ENCODE data around the gene TSPAN18. TPM values are rescaled to one million over a fixed set of nuclear protein-coding genes. Genes with fewer than 3 reads are reported as not detected.

TSPAN18 gene
- total and polyA plus RNA-seq, 8 donors = 2.1 to 60.3 (median 11.0) TPM

GRCh38 chr11:44734843-44735381, 8.2 kb downstream of the TSPAN18 start:
- TF ChIP-seq POLR2A (IDR thresholded peaks at IDR 0.05) (no peak), POLR2AphosphoS5 (IDR thresholded peaks at IDR 0.05) (no peak)
- intact Hi-C loops (cut with DNase I; ENCODE audit: low total_unique reads) = no loop called here
- H3K4me3 ChIP-seq = no peak overlapping the region
- no peak for DNase-seq
- peaks cover 0 to 38% (median 5%) of the 10 kb centered on the region in 4 donors for H3K4me1 ChIP-seq
- H3K36me3 ChIP-seq = no peaks in the 10 kb centered on the region
- peaks cover 0 to 6% (median 3%) of the 10 kb centered on the region in 3 donors for H3K27me3 ChIP-seq
- H3K9me3 ChIP-seq = no peaks in the 10 kb centered on the region
- 76 to 84% (median 82%) methylated on average over 6 to 7 of the region's 7 CpGs for WGBS, 5 donors
- peak overlapping the region in 1 of 5 donors; percentile 42 for H3K27ac ChIP-seq

DNA sequence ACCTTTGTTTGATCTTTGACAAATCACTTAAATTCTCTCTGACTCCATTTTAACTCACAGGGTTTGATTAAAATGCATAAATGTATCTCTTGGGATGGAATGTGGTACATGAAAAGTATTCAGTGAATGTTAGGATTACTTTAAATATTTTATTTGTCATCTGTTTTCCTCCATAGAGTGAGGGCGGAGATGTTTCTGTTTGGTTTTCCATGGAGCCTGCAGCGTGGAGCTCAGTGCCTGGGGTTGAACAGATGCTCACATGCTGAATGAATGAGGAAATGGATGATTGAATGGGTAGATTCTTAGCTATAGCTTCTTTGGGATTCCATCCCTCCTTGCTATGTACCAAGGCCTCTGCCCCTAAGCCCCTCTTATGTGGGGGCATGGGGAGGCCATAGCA, 10.0 kb downstream of the TSPAN18 start:
- TF ChIP-seq EP300 (IDR thresholded peaks at IDR 0.05) = no peak
- no peak for TF ChIP-seq CTCF (IDR thresholded peaks at IDR 0.05)
- TF ChIP-seq POLR2AphosphoS5 (IDR thresholded peaks at IDR 0.05) = no peak
- TF ChIP-seq POLR2A (IDR thresholded peaks at IDR 0.05) = no peak
- Histone ChIP-seq H3K36me3 (no peaks in the 10 kb centered on the region), H3K4me3 (no peak overlapping the region), H3K27ac (no peak overlapping the region), H3K27me3 (peaks cover 0 to 8% (median 0%) of the 10 kb centered on the region in 3 donors), H3K4me1 (peaks cover 0 to 42% (median 0%) of the 10 kb centered on the region in 4 donors), H3K9me3 (no peaks in the 10 kb centered on the region)
- WGBS, 5 donors = 67 to 78% (median 77%) methylated on average over 2 of the region's 2 CpGs
- intact Hi-C loops (cut with DNase I; ENCODE audit: low total_unique reads) = no loop called here
- DNase-seq = no peak

GRCh38 chr11:44737245-44738085, 10.7 kb downstream of the TSPAN18 start:
- H3K36me3 ChIP-seq = no peaks in the 10 kb centered on the region
- peaks cover 0 to 8% (median 0%) of the 10 kb centered on the region in 3 donors for H3K27me3 ChIP-seq
- peaks cover 0 to 38% (median under 1%) of the 10 kb centered on the region in 4 donors for H3K4me1 ChIP-seq
- H3K9me3 ChIP-seq = no peaks in the 10 kb centered on the region
- no peak overlapping the region for H3K4me3 ChIP-seq
- TF ChIP-seq CTCF (IDR thresholded peaks at IDR 0.05) (no peak), EP300 (IDR thresholded peaks at IDR 0.05) (no peak), POLR2AphosphoS5 (IDR thresholded peaks at IDR 0.05) (no peak), POLR2A (IDR thresholded peaks at IDR 0.05) (no peak)
- intact Hi-C loops (cut with DNase I; ENCODE audit: low total_unique reads) = no loop called here
- no peak for DNase-seq
- WGBS, 5 donors = 64 to 79% (median 68%) methylated on average over 11 of the region's 11 CpGs
- no peak overlapping the region for H3K27ac ChIP-seq

GRCh38 chr11:44738791-44739190, 12.0 kb downstream of the TSPAN18 start:
- intact Hi-C loops (cut with DNase I; ENCODE audit: low total_unique reads) = no loop called here

More at GRCh38 chr11:44738791-44739190, 12.0 kb downstream of the TSPAN18 start:
- no peaks in the 10 kb centered on the region for H3K36me3 ChIP-seq
- peaks cover 0 to 43% (median 7%) of the 10 kb centered on the region in 4 donors for H3K4me1 ChIP-seq
- DNase-seq = no peak
- WGBS, 5 donors = 75 to 81% (median 79%) methylated on average over 5 of the region's 5 CpGs
- TF ChIP-seq CTCF (IDR thresholded peaks at IDR 0.05) (no peak), EP300 (IDR thresholded peaks at IDR 0.05) (no peak), POLR2A (IDR thresholded peaks at IDR 0.05) (no peak), POLR2AphosphoS5 (IDR thresholded peaks at IDR 0.05) (no peak)
- H3K9me3 ChIP-seq = no peaks in the 10 kb centered on the region
- peaks cover 0 to 8% (median 0%) of the 10 kb centered on the region in 3 donors for H3K27me3 ChIP-seq
- no peak overlapping the region for H3K4me3 ChIP-seq
- H3K27ac ChIP-seq = no peak overlapping the region

All from stomach (tissue), 9 donors.